Measurements from ENCODE around the gene HNRNPC.

The HNRNPC gene

GRCh38 chr14:21192875-21193535 lies 76.2 kb downstream of the HNRNPC start:
- no peak overlapping the region for H3K4me2 ChIP-seq (ENCODE audit: low read depth, low read length, poor library complexity, severe bottlenecking)
- H2AFZ ChIP-seq (ENCODE audit: low read depth, low read length, severe bottlenecking), result no peak overlapping the region

DNA sequence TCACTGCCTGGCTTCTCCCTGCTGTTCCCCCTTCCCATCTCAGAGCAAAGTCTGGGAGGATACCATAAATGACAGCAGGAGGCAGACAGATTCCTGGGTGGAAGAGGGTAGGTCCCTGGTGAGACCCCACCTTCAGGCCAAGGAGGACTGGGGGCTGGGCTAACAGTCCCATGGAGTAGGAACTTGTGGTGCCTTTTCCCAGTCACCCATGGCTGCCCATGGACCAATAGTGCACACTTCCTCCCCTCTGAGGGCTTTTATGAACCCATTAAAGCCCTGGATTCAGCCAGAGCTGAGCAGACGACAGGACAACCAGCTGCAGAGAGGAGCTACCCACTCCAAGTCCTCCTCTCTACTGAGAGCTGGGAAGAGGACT lies 76.8 kb downstream of the HNRNPC start:
- H3K4me3 ChIP-seq (ENCODE audit: insufficient read depth, low read length, poor library complexity, severe bottlenecking), result no peak overlapping the region
- H3K36me3 ChIP-seq (ENCODE audit: low read length), result no peaks in the 10 kb centered on the region
- no peak overlapping the region for H3K9ac ChIP-seq (ENCODE audit: low read length)
- H3K27ac ChIP-seq (ENCODE audit: low read depth, low read length), result no peak overlapping the region
- H3K79me2 ChIP-seq (ENCODE audit: insufficient read depth, low read length), result no peaks in the 10 kb centered on the region
- H3K9me2 ChIP-seq (replicated peaks; ENCODE audit: insufficient read depth, low read length), result no peaks in the 10 kb centered on the region
- H4K20me1 ChIP-seq (ENCODE audit: low read depth, low read length), result no peaks in the 10 kb centered on the region
- H2AFZ ChIP-seq (ENCODE audit: low read depth, low read length, severe bottlenecking), result peak overlapping the region; percentile 60
- no peaks in the 10 kb centered on the region for H3K9me3 ChIP-seq (ENCODE audit: insufficient read depth, low read length)
- H3K27me3 ChIP-seq (ENCODE audit: low read length), result no peaks in the 10 kb centered on the region
- no peak for TF ChIP-seq CTCF (IDR thresholded peaks at IDR 0.05; ENCODE audit: insufficient read depth, low read length, poor library complexity, severe bottlenecking)
- no peak for TF ChIP-seq EZH2phosphoT487 (conservative IDR thresholded peaks at IDR 0.05; ENCODE audit: low read length)
- no peaks in the 10 kb centered on the region for H3F3A ChIP-seq (ENCODE audit: insufficient read depth)
- H3K4me2 ChIP-seq (ENCODE audit: low read depth, low read length, poor library complexity, severe bottlenecking), result peak overlapping the region; percentile 41

More at GRCh38 chr14:21192875-21193535, 76.2 kb downstream of the HNRNPC start:
- Histone ChIP-seq H3K36me3 (ENCODE audit: low read length) (no peaks in the 10 kb centered on the region), H3F3A (ENCODE audit: insufficient read depth) (no peaks in the 10 kb centered on the region), H3K27me3 (ENCODE audit: low read length) (no peaks in the 10 kb centered on the region), H4K20me1 (ENCODE audit: low read depth, low read length) (no peaks in the 10 kb centered on the region), H3K79me2 (ENCODE audit: insufficient read depth, low read length) (no peaks in the 10 kb centered on the region), H3K9me2 (replicated peaks; ENCODE audit: insufficient read depth, low read length) (no peaks in the 10 kb centered on the region), H3K4me3 (ENCODE audit: insufficient read depth, low read length, poor library complexity, severe bottlenecking) (no peak overlapping the region), H3K27ac (ENCODE audit: low read depth, low read length) (no peak overlapping the region), H3K9ac (ENCODE audit: low read length) (no peak overlapping the region), H3K9me3 (ENCODE audit: insufficient read depth, low read length) (no peaks in the 10 kb centered on the region)
- TF ChIP-seq EZH2phosphoT487 (conservative IDR thresholded peaks at IDR 0.05; ENCODE audit: low read length), result no peak
- TF ChIP-seq CTCF (IDR thresholded peaks at IDR 0.05; ENCODE audit: insufficient read depth, low read length, poor library complexity, severe bottlenecking), result no peak

GRCh38 chr14:21191809-21192446 lies 77.3 kb downstream of the HNRNPC start:
- Histone ChIP-seq H4K20me1 (ENCODE audit: low read depth, low read length) (no peaks in the 10 kb centered on the region), H3K36me3 (ENCODE audit: low read length) (no peaks in the 10 kb centered on the region), H3K4me3 (ENCODE audit: insufficient read depth, low read length, poor library complexity, severe bottlenecking) (no peak overlapping the region), H3K27ac (ENCODE audit: low read depth, low read length) (no peak overlapping the region), H3F3A (ENCODE audit: insufficient read depth) (no peaks in the 10 kb centered on the region), H3K4me2 (ENCODE audit: low read depth, low read length, poor library complexity, severe bottlenecking) (peak overlapping the region; percentile 41), H3K9me3 (ENCODE audit: insufficient read depth, low read length) (no peaks in the 10 kb centered on the region), H3K27me3 (ENCODE audit: low read length) (no peaks in the 10 kb centered on the region), H3K9ac (ENCODE audit: low read length) (no peak overlapping the region), H3K79me2 (ENCODE audit: insufficient read depth, low read length) (no peaks in the 10 kb centered on the region), H2AFZ (ENCODE audit: low read depth, low read length, severe bottlenecking) (peak overlapping the region; percentile 60), H3K9me2 (replicated peaks; ENCODE audit: insufficient read depth, low read length) (no peaks in the 10 kb centered on the region)
- TF ChIP-seq CTCF (IDR thresholded peaks at IDR 0.05; ENCODE audit: insufficient read depth, low read length, poor library complexity, severe bottlenecking) (no peak), EZH2phosphoT487 (conservative IDR thresholded peaks at IDR 0.05; ENCODE audit: low read length) (no peak)

All from SU-DHL-6 (cell line).